DMS53 treated with DMSO at 0.1 percent for 48 hours (cell line): ENCODE results near the gene PTGES2.

Experiments used
- DNase-seq: peaks from one replicate; lab custom pipeline; 2025; ENCODE audit not compliant: unreplicated experiment; lab: John Stamatoyannopoulos, UW

Gene PTGES2

DNA sequence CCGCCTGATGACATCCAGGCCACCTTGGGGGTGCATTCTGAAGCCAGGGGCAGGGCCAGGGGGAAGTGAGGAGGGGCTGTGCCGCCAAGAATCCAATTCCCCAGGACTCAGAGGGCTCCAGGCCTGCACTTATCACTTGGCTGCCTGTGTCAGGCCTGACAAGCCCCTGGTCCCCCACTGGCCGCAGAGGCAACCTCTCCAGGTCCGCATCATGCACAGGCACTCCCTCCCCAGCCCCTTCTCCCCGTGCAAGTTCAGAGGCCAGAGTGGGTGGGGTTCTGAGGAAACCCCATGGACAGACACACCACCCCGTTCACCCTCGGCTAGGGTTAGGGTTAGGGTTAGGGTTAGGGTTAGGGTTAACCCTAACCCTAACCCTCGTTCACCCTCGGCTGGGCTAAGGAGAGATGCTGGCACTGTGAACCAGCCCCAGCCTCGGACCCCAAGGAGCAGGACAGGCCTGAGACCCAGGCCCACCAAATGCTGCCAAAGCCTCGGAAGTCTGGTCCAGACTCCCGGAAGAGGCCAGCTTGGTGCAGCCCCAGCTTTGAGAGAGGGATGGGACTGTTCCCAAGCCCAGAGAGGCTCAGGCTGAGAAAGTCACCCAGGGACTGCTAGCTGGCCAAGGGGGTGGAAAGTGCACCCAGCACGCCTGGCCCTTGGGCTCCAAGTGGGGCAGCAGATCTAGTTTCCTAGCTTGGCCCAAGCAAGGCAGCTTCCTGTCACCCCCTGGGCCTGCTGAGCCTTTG is 26.6 kb upstream of the PTGES2 start:
- DNase-seq: no peak

DNA sequence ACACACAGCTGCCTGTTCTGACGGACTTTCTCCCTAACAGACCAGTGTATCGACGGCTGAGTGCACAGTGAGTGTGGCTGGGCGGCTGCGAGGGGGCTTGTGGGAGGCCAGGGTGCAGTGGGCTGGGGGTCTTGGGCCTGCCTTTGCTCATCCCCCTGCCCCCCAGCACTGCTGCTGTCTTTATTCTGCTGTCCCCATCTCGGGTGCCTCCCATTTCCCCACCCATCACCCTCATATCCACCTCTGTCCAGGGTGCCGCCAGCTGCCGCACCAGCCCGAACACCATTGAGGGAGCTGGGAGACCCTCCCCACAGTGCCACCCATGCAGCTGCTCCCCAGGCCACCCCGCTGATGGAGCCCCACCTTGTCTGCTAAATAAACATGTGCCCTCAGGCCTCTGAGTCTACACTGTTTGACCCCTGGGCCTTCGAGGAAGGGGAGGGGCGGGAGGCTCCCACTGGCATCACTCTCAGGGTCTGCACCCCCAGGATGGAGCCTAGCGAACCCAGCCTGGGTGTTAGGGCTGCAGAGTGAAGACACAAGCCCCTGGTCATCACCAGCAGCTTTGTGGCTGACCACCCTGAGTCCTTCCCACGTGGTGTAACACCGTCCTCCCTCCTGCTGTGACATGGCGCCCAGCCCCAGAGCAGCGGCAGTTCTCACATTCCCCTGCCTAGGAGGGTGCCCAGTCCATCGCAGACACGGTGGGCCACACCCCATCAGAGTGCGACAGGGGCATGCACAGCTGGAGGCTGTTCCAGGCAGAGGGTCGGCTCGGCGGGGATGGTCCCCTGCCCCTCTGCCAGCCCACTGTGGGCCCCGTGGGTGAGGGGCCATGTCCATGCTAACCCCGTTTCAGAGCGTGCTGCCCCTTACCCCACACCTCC is 25.8 kb upstream of the PTGES2 start:
- DNase-seq: no peak

GRCh38 chr9:128152133-128153059 is 24.9 kb upstream of the PTGES2 start:
- DNase-seq: no peak

DNA sequence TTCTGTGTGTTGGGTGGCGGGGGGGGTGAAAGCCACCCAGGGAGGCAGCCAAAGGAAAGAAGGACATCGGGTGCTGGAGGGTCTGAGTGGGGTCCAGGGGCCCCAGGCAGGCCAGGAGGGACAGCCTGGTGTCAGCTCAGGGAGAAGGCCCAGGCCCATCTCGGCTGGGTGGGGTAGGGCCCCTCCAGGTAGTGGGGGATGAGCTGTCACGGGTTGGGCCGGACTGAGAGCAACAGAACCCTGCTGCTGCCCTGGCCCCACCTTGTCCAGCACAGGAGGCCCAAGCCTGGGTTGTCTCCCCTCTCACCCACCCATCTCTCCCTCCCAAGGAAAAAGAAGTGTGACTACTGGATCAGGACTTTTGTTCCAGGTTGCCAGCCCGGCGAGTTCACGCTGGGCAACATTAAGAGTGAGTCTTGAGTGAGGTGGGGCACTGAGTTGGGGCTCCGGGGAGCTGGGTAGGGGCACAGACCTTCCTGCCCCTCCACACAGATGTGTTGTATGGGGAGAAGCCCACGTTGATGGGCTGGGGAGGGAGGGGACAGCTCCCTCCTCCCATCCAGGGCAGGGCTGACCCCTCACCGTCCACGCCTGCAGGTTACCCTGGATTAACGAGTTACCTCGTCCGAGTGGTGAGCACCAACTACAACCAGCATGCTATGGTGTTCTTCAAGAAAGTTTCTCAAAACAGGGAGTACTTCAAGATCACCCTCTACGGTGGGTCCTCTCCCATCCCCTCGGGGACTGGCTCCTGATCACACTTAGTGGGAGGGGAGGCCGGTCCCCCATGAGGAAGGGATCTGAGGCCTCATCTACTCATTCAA is 24.0 kb upstream of the PTGES2 start:
- DNase-seq: no peak

- DNase-seq: no peak
Observed at GRCh38 chr9:128150594-128151308, 23.2 kb upstream of the PTGES2 start.

DNA sequence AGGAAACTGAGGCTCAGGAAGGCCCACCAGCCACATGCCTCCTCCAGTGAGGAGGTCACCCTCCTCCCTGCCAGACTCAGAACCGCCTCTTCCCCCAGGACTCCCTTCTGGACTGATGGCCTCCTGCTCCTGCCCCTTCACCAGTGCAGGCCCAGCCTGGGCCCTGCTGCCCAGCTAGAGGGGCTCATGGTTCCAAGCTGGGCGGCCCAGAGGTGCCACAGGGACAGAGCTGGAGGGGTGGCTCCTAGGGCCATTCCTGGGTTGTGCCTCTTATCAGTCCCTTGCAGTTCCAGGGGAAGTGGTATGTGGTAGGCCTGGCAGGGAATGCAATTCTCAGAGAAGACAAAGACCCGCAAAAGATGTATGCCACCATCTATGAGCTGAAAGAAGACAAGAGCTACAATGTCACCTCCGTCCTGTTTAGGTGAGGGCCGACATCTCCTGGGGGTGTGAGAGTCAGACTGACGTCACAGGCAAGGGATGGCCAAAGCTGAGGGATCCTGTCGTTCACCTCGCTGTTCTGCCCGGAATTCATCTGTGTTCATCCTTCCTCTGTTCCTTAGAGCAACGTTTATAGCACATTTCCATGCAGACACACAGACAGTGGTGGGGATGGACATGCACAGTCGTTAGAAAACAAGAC is 22.5 kb upstream of the PTGES2 start:
- DNase-seq: no peak

DNA sequence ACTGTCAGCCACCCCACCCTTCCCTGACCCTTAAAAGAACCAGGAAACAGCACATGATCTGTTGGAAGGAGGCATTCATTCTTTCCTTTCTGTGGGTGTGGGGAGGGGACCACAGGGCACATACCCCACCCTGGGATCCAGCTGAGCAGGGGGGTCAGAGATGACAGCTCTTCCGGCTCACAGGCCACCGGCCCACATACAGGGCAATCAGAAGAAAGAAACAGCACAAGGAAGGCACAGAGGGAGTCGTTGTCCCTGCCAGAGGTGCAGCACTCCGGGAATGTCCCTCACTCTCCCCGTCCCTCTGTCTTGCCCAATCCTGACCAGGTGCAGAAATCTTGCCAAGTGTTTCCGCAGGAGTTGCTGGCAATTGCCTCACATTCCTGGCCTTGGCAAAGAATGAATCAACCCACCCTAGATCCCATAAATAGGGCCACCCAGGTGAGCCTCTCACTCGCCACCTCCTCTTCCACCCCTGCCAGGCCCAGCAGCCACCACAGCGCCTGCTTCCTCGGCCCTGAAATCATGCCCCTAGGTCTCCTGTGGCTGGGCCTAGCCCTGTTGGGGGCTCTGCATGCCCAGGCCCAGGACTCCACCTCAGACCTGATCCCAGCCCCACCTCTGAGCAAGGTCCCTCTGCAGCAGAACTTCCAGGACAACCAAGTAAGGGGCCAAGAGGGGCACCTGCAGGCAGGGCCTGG is 21.6 kb upstream of the PTGES2 start, which contains the start of gene LCN2:
TSS of gene LCN2 (plus strand) at position 453 of the 701 bp plus-strand sequence. CDS start at position 526, 73 bp downstream.
- DNase-seq: no peak

- DNase-seq: no peak
Observed at GRCh38 chr9:128148509-128149000, 21.0 kb upstream of the PTGES2 start.

GRCh38 chr9:128146591-128147120 is 19.1 kb upstream of the PTGES2 start:
- DNase-seq: no peak

- DNase-seq: no peak
Observed at GRCh38 chr9:128145951-128146351, 18.4 kb upstream of the PTGES2 start.

DNA sequence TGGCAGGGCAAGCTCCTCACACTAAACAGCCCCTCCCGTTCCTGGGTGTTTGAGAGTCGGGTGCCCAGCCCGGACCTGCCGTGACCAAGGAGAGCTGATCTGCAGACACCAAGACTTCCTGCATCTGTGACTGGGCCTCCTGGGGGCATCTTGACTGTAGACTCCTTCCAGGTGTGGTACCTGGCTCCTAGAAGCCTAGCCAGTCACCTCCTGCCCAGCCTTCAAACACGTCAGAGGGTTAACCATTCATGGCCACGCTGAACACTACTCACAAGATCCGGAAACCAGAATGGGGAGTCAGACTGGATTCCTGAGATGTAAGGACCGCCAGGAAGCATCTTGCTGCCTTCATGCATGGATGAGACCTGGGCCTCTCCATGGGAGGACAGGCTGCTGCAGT is 18.0 kb upstream of the PTGES2 start:
- DNase-seq: no peak

GRCh38 chr9:128144239-128145181 is 17.0 kb upstream of the PTGES2 start:
- DNase-seq: no peak

DNA sequence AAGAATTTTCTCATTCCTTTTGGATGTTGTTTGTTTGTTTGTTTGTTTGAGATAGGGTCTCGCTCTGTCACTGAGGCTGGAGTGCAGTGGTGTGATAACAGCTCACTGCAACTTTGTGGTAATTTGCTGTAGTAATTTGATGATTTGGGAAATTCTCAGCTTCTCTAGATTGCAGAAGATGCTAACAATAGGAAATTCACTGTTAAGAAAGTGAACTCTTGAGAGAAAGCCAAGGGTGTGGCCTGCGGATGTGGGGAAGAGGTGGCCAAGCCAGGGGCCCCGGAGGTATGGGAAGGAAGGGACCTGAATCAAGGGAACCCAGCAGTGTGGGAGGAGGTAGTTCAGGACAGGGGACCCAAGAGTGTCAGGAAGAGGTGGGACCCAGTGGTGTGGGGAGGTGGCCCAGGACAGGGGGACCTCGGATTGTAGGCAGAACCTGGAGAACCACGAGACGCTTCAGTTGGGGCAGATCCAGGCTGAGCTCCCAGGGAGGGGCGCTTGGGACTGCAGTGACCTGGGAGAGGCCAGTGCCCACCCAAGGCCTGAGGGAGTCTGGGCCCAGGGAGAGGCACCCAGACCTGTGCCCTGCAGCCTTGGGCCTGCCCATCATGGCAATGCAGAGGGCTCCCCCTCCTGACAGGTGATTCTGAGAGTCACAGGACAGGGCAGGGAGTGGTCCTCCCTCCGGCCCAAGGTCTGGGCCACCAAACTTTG is 16.2 kb upstream of the PTGES2 start:
- DNase-seq: no peak

GRCh38 chr9:128142596-128142995 is 15.1 kb upstream of the PTGES2 start:
- no peak for DNase-seq

DNA sequence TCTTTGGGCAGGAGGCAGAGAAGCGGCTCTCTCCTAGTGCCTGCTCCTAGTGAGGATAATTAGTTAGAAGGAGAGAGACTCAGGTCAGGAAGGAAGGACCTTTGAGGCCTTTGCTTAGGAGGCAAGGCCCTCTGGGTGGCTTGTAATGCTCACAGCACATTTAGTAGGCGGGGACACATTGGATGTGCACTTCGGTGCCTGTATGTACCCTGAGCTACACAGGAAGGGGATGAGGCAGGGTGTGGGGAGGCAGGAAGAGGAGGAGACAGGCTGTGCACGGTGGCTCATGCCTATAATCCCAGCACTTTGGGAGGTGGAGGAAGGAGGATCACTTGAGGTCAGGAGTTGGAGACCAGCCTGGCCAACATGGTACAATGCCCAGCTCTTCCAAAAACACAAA is 14.5 kb upstream of the PTGES2 start:
- DNase-seq: no peak

- no peak for DNase-seq
Observed at GRCh38 chr9:128141604-128142003, 14.1 kb upstream of the PTGES2 start.
